ENCODE measurements around the gene EEF1AKMT1. TPM values are rescaled to one million over a fixed set of nuclear protein-coding genes. Genes with fewer than 3 reads are reported as not detected.
A peak's percentile ranks its signal among the peaks of the same experiment; 100 is the strongest.

Gene EEF1AKMT1
- total and polyA plus RNA-seq, 11 donors, result 4.5 to 10.2 (median 8.7) TPM

DNA sequence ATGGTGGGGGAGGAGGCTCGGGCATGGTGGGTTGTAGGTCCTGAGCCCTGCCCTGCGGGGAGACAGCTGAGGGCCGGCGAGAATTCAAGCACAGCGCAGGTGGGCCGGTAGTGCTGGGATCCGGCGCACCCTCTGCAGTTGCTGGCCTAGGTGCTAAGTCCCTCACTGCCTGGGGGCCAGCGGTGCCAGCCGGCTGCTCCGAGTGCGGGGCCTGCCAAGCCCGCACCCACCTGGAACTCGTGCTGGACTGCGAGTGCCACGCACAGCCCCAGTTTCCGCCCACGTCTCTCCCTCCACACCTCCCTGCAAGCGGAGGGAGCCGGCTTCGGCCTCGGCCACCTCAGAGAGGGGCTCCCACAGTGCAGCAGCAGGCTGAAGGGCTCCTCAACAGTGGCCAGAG is 33.7 kb downstream of the EEF1AKMT1 start:
- intact Hi-C loops (cut with DNase I), result no loop called here
- no peak overlapping the region for H3K27ac ChIP-seq
- peaks cover 0 to 7% (median 0%) of the 10 kb centered on the region in 12 donors for H3K9me3 ChIP-seq
- TF ChIP-seq, protein P1, sequence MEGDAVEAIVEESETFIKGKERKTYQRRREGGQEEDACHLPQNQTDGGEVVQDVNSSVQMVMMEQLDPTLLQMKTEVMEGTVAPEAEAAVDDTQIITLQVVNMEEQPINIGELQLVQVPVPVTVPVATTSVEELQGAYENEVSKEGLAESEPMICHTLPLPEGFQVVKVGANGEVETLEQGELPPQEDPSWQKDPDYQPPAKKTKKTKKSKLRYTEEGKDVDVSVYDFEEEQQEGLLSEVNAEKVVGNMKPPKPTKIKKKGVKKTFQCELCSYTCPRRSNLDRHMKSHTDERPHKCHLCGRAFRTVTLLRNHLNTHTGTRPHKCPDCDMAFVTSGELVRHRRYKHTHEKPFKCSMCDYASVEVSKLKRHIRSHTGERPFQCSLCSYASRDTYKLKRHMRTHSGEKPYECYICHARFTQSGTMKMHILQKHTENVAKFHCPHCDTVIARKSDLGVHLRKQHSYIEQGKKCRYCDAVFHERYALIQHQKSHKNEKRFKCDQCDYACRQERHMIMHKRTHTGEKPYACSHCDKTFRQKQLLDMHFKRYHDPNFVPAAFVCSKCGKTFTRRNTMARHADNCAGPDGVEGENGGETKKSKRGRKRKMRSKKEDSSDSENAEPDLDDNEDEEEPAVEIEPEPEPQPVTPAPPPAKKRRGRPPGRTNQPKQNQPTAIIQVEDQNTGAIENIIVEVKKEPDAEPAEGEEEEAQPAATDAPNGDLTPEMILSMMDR (IDR thresholded peaks at IDR 0.05), result no peak
- no peak for TF ChIP-seq POLR2A (IDR thresholded peaks at IDR 0.05)
- no peaks in the 10 kb centered on the region for H3K4me1 ChIP-seq
- no peak for DNase-seq
- ATAC-seq, result peak in 1 of 4 donors; percentile 34
- no peak overlapping the region for H3K4me3 ChIP-seq
- no peaks in the 10 kb centered on the region for H3K27me3 ChIP-seq
- WGBS, 4 donors, result 95 to 98% (median 97%) methylated on average over 11 to 22 of the region's 22 CpGs
- H3K36me3 ChIP-seq, result peaks cover 0 to 6% (median 0%) of the 10 kb centered on the region in 9 donors

DNA sequence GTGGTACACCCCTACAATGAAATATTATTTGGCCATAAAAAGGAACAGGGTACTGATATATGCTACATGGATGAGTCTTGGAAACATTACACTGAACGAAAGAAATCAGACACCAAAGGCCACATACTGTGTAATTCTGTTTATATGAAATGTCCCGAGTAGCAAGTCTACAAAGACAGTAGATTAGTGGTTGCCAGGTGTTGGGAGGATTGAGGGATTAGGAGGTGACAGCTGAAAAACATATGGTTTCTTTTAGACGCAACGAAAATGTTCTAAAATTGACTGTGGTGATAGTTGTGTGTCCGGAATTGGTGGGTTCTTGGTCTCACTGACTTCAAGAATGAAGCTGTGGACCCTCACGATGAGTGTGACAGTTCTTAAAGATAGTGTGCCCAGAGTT is 35.1 kb downstream of the EEF1AKMT1 start:
- 85 to 94% (median 90%) methylated on average over 6 of the region's 6 CpGs for WGBS, 4 donors

DNA sequence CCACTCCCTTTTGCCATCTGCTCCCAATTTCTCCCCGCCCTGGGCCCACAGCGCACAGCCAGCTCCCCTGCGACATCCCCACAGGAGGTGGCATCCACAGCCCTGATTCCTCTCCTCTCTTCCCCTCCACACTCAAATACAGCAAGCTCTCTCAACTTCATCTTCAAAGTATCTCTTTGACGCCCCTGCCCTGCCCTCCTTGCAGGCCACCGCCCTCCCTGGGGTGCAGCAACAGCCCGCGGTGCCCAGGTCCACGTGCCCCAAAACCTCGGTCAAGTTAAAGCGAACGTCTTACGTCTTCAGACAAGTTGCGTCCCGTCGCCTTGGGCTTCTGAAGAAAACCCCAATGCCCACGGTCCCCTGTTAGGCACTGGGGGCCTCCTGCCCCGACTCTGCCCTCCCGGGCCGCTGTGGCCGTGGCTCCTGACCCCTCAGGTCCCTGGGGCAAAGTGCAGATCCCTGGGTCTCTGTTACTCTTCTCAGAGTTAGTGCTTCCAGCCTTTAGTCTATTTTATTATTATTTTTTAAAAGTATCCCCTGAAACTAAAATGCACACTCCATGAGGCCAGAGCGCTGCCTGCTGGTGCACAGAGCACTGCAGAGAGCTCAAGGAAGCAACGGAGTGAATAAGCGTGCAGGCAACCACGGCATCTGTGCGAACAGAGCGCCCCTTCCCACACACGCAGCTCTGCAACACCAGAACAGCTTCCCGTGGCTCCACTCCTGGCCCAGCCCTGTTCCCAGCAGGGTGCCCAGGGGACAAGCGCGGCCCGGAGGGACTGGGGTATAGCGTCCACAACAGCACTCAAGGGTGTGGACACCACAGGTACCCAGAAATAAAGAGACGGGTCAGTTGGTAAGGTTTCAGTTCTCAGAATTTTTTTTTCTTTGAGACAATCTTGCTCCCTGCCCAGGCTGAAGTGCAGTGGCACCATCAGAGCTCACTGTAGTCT is 43.9 kb downstream of the EEF1AKMT1 start:
- Histone ChIP-seq H3K4me3 (no peak overlapping the region), H3K27ac (no peak overlapping the region), H3K27me3 (no peaks in the 10 kb centered on the region), H3K4me1 (no peaks in the 10 kb centered on the region), H3K36me3 (peaks cover 0 to 17% (median 0%) of the 10 kb centered on the region in 9 donors), H3K9me3 (no peaks in the 10 kb centered on the region)
- DNase-seq (no peak), ATAC-seq (no peak)
- 95 to 97% (median 96%) methylated on average over 30 to 33 of the region's 33 CpGs for WGBS, 4 donors
- TF ChIP-seq, protein P1 (IDR thresholded peaks at IDR 0.05), result no peak
- TF ChIP-seq POLR2A (IDR thresholded peaks at IDR 0.05), result no peak
- intact Hi-C loops (cut with DNase I), result no loop called here

More for the DNA sequence above, 35.1 kb downstream of the EEF1AKMT1 start:
- TF ChIP-seq, protein P1 (IDR thresholded peaks at IDR 0.05), result no peak
- no peak for TF ChIP-seq POLR2A (IDR thresholded peaks at IDR 0.05)
- Histone ChIP-seq H3K27me3 (no peaks in the 10 kb centered on the region), H3K4me1 (no peaks in the 10 kb centered on the region), H3K36me3 (peaks cover 0 to 6% (median 0%) of the 10 kb centered on the region in 9 donors), H3K4me3 (no peak overlapping the region), H3K27ac (no peak overlapping the region), H3K9me3 (peaks cover 0 to 7% (median 0%) of the 10 kb centered on the region in 12 donors)
- intact Hi-C loops (cut with DNase I), result no loop called here
- ATAC-seq, result no peak
- DNase-seq, result no peak

DNA sequence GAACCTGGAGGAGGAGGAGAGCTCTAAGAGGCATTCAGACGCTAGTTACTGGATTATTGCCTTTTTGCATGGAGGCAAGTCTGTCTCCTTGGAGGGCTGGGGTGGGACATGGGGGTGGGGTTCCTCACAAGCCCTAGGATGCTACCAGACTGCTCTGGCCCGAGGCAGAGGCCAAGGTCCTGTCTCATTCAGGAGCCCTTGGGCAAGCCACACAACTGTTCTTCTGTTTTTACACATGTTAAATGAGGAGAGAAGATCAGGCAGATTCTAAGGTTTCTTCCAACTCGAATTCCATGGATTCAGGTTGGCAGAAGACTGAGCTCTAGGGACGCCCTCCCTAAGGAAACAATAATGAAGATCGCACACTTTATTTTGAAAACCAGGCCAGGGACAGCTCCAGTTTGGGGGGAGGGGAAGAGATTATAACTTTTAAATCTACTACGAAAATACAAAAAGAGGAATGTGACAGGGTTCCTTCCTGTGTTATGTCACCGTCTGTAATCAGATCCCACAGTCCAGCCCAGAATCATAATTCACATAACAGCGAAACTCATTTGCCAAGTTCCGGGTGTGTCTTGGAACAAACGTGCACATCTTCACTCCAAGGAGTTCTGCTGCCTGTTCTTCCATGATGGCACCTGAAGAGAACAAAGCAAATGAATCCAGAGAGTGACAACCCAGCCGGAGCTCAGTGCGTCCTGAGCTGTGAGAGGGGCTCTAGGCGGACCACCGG is 45.0 kb downstream of the EEF1AKMT1 start:
- no peaks in the 10 kb centered on the region for H3K4me1 ChIP-seq
- no peak for ATAC-seq
- no peak overlapping the region for H3K27ac ChIP-seq
- 75 to 77% (median 76%) methylated on average over 13 to 14 of the region's 14 CpGs for WGBS, 4 donors
- intact Hi-C loops (cut with DNase I), result no loop called here
- no peaks in the 10 kb centered on the region for H3K27me3 ChIP-seq
- DNase-seq, result no peak
- H3K4me3 ChIP-seq, result no peak overlapping the region
- H3K9me3 ChIP-seq, result no peaks in the 10 kb centered on the region
- H3K36me3 ChIP-seq, result peaks cover 0 to 17% (median 0%) of the 10 kb centered on the region in 9 donors
- TF ChIP-seq, protein P1 (IDR thresholded peaks at IDR 0.05), result no peak
- no peak for TF ChIP-seq POLR2A (IDR thresholded peaks at IDR 0.05)

Measured in heart left ventricle (tissue), 16 donors.